ENCODE data around the gene PFKL.

Gene PFKL

DNA sequence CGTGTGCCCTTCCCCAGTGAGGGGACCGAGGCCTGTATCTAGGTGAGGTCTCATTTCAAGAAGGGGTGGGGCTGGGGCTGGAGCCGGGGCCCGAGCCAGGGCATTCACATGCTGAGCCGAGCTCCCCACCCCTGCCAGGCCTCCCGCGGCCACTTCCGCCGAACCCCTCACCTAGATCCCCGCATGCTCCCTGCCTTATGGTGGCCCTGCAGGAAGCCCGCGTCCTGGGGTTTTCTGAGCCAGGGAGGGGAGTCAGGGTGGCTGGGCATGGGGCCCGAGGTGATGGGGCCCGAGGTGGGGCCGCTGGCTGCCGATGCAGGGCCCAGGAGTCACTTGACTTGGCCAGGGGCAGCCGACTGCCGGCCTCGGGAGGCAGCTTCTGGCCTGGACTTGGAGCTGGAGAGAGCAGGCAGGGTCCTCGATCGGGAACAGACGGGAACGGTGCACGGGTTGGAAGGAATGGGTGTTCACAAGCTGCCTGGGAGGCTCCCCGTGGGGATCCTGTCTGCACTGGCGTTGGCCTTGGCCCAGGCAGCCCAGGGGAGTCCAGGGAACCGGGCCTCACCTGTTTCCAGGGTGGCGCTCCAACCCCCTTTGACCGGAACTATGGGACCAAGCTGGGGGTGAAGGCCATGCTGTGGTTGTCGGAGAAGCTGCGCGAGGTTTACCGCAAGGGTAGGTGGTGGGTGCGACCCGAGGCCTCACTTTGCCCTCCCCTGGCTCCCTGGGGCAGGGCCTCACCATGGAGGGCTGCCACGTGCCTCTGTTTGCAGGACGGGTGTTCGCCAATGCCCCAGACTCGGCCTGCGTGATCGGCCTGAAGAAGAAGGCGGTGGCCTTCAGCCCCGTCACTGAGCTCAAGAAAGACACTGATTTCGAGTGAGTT, 25.8 kb downstream of the PFKL start:
- H3K4me1 ChIP-seq (ENCODE audit: insufficient read depth, poor library complexity, severe bottlenecking) = no peaks in the 10 kb centered on the region
- ATAC-seq (ENCODE audit: low read depth) = no peak
- H3K4me3 ChIP-seq (ENCODE audit: severe bottlenecking) = no peak overlapping the region
- TF ChIP-seq CTCF (IDR thresholded peaks at IDR 0.05; ENCODE audit: poor library complexity, severe bottlenecking) = no peak
- H3K27me3 ChIP-seq (ENCODE audit: insufficient read depth, poor library complexity, severe bottlenecking) = no peaks in the 10 kb centered on the region
- DNase-seq (ENCODE audit: low spot score) = no peak
- no peak overlapping the region for H3K27ac ChIP-seq (ENCODE audit: poor library complexity, severe bottlenecking)
- H3K36me3 ChIP-seq (ENCODE audit: low read depth) = peaks cover 14% of the 10 kb centered on the region
- no peaks in the 10 kb centered on the region for H3K9me3 ChIP-seq (ENCODE audit: severe bottlenecking)

- peaks cover 14% of the 10 kb centered on the region for H3K36me3 ChIP-seq (ENCODE audit: low read depth)
- no peak for TF ChIP-seq CTCF (IDR thresholded peaks at IDR 0.05; ENCODE audit: poor library complexity, severe bottlenecking)
- DNase-seq (ENCODE audit: low spot score) (no peak), ATAC-seq (ENCODE audit: low read depth) (no peak)
- no peaks in the 10 kb centered on the region for H3K27me3 ChIP-seq (ENCODE audit: insufficient read depth, poor library complexity, severe bottlenecking)
- no peaks in the 10 kb centered on the region for H3K9me3 ChIP-seq (ENCODE audit: severe bottlenecking)
- H3K4me3 ChIP-seq (ENCODE audit: severe bottlenecking) = no peak overlapping the region
- H3K27ac ChIP-seq (ENCODE audit: poor library complexity, severe bottlenecking) = no peak overlapping the region
- no peaks in the 10 kb centered on the region for H3K4me1 ChIP-seq (ENCODE audit: insufficient read depth, poor library complexity, severe bottlenecking)
Measured at GRCh38 chr21:44326272-44326647, 26.4 kb downstream of the PFKL start.

- no peaks in the 10 kb centered on the region for H3K4me1 ChIP-seq (ENCODE audit: insufficient read depth, poor library complexity, severe bottlenecking)
- ATAC-seq (ENCODE audit: low read depth) (no peak), DNase-seq (ENCODE audit: low spot score) (no peak)
- peaks cover 11% of the 10 kb centered on the region for H3K36me3 ChIP-seq (ENCODE audit: low read depth)
- no peak for TF ChIP-seq CTCF (IDR thresholded peaks at IDR 0.05; ENCODE audit: poor library complexity, severe bottlenecking)
- H3K27ac ChIP-seq (ENCODE audit: poor library complexity, severe bottlenecking) = no peak overlapping the region
- H3K9me3 ChIP-seq (ENCODE audit: severe bottlenecking) = no peaks in the 10 kb centered on the region
- no peak overlapping the region for H3K4me3 ChIP-seq (ENCODE audit: severe bottlenecking)
- H3K27me3 ChIP-seq (ENCODE audit: insufficient read depth, poor library complexity, severe bottlenecking) = no peaks in the 10 kb centered on the region
Measured at GRCh38 chr21:44326716-44327602, 27.1 kb downstream of the PFKL start.

DNA sequence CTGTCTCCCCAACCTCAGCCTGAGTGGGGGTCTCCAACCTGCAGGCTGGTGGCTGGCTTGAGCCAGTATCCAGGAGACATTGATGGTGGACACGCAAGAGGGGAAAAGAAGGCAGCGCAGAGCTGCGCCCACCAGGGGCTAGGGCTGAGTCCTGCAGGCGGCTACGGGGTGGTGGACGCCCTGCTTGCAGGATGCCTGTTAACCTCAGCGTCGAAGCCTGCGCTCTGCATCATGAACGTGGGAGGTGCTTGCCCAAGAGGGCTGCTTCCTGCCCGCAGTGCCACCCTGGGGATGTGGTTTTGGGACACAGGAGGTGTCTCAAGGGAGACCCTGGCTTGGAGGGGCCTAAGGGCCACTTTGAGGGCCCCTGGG, 27.7 kb downstream of the PFKL start:
- Histone ChIP-seq H3K36me3 (ENCODE audit: low read depth) (peaks cover 11% of the 10 kb centered on the region), H3K9me3 (ENCODE audit: severe bottlenecking) (no peaks in the 10 kb centered on the region), H3K27ac (ENCODE audit: poor library complexity, severe bottlenecking) (no peak overlapping the region), H3K27me3 (ENCODE audit: insufficient read depth, poor library complexity, severe bottlenecking) (no peaks in the 10 kb centered on the region), H3K4me1 (ENCODE audit: insufficient read depth, poor library complexity, severe bottlenecking) (no peaks in the 10 kb centered on the region), H3K4me3 (ENCODE audit: severe bottlenecking) (no peak overlapping the region)
- ATAC-seq (ENCODE audit: low read depth) (no peak), DNase-seq (ENCODE audit: low spot score) (no peak)
- no peak for TF ChIP-seq CTCF (IDR thresholded peaks at IDR 0.05; ENCODE audit: poor library complexity, severe bottlenecking)
